Measurements from ENCODE around the gene HES4. TPM values are rescaled to one million over a fixed set of nuclear protein-coding genes. Genes with fewer than 3 reads are reported as not detected.

The HES4 gene
- total RNA-seq, 1 experiment from 2014 or later, result 233 TPM

GRCh38 chr1:1035291-1035943 lies 35.5 kb upstream of the HES4 start:
- no peak overlapping the region for H3K4me2 ChIP-seq (ENCODE audit: low read length)
- ATAC-seq (no peak), DNase-seq (no peak)
- H3K4me3 ChIP-seq (ENCODE audit: low read length), result no peak overlapping the region
- no peaks in the 10 kb centered on the region for H3F3A ChIP-seq (ENCODE audit: low read length, unreplicated experiment)
- no peak overlapping the region for H2AFZ ChIP-seq (ENCODE audit: low read length)
- H3K36me3 ChIP-seq (ENCODE audit: low read depth, low read length), result peaks cover 47% of the 10 kb centered on the region
- intact Hi-C loops (cut with micrococcal nuclease), result no loop called here
- ChIA-PET CTCF (no interaction called here), POLR2A (ENCODE audit: unreplicated experiment) (no interaction called here)
- TSS peak; percentile 25 for BruUV-seq (replicated peaks)
- TF ChIP-seq CTCF (conservative IDR thresholded peaks at IDR 0.05; ENCODE audit: low read depth, low read length) (0 out of 2 replicates have a peak, but pooled peaks have one; percentile 18), EZH2 (IDR thresholded peaks at IDR 0.05; ENCODE audit: low read length, unreplicated experiment) (no peak)
- H3K4me1 ChIP-seq (ENCODE audit: insufficient read depth, low read length), result peaks cover 9% of the 10 kb centered on the region
- peaks cover 63% of the 10 kb centered on the region for H4K20me1 ChIP-seq (ENCODE audit: low read length)
- no peaks in the 10 kb centered on the region for H3K9me3 ChIP-seq (ENCODE audit: low read length)
- H3K79me2 ChIP-seq (ENCODE audit: low read length), result peaks cover 66% of the 10 kb centered on the region
- no peaks in the 10 kb centered on the region for H3K9me2 ChIP-seq (replicated peaks; ENCODE audit: low read length)
- H3K27ac ChIP-seq (ENCODE audit: low read length), result no peak overlapping the region
- H3K9ac ChIP-seq (ENCODE audit: low read length), result no peak overlapping the region
- no peaks in the 10 kb centered on the region for H3K27me3 ChIP-seq (ENCODE audit: low read length)

- Histone ChIP-seq H3K4me3 (ENCODE audit: low read length) (no peak overlapping the region), H3K4me2 (ENCODE audit: low read length) (no peak overlapping the region), H3K36me3 (ENCODE audit: low read depth, low read length) (peaks cover 47% of the 10 kb centered on the region), H2AFZ (ENCODE audit: low read length) (no peak overlapping the region), H3F3A (ENCODE audit: low read length, unreplicated experiment) (no peaks in the 10 kb centered on the region), H3K79me2 (ENCODE audit: low read length) (peaks cover 72% of the 10 kb centered on the region), H3K27me3 (ENCODE audit: low read length) (no peaks in the 10 kb centered on the region), H3K27ac (ENCODE audit: low read length) (no peak overlapping the region), H3K9me3 (ENCODE audit: low read length) (no peaks in the 10 kb centered on the region), H3K4me1 (ENCODE audit: insufficient read depth, low read length) (no peaks in the 10 kb centered on the region), H4K20me1 (ENCODE audit: low read length) (peaks cover 58% of the 10 kb centered on the region), H3K9me2 (replicated peaks; ENCODE audit: low read length) (no peaks in the 10 kb centered on the region), H3K9ac (ENCODE audit: low read length) (no peak overlapping the region)
- BruUV-seq (replicated peaks), result no TSS peak
- intact Hi-C loops (cut with micrococcal nuclease), result no loop called here
- POLR2A ChIA-PET (ENCODE audit: unreplicated experiment), result no interaction called here
- TF ChIP-seq EZH2phosphoT487 (IDR thresholded peaks at IDR 0.05; ENCODE audit: borderline replicate concordance, low read length) (no peak), CTCF (conservative IDR thresholded peaks at IDR 0.05; ENCODE audit: low read depth, low read length) (no peak), EZH2 (IDR thresholded peaks at IDR 0.05; ENCODE audit: low read length, unreplicated experiment) (no peak)
- no peak for DNase-seq
- CTCF ChIA-PET, result no interaction called here
- no peak for ATAC-seq
Observed at GRCh38 chr1:1034439-1034781, 34.5 kb upstream of the HES4 start.

- H3K27me3 ChIP-seq (ENCODE audit: low read length), result no peaks in the 10 kb centered on the region
- TF ChIP-seq EZH2phosphoT487 (IDR thresholded peaks at IDR 0.05; ENCODE audit: borderline replicate concordance, low read length), result no peak
- TF ChIP-seq CTCF (conservative IDR thresholded peaks at IDR 0.05; ENCODE audit: low read depth, low read length), result no peak
- no peak for TF ChIP-seq EZH2 (IDR thresholded peaks at IDR 0.05; ENCODE audit: low read length, unreplicated experiment)
- no peaks in the 10 kb centered on the region for H3K4me1 ChIP-seq (ENCODE audit: insufficient read depth, low read length)
- POLR2A ChIA-PET (ENCODE audit: unreplicated experiment), result no interaction called here
- H3F3A ChIP-seq (ENCODE audit: low read length, unreplicated experiment), result no peaks in the 10 kb centered on the region
- DNase-seq (no peak), ATAC-seq (no peak)
- H3K36me3 ChIP-seq (ENCODE audit: low read depth, low read length), result peaks cover 50% of the 10 kb centered on the region
- no peaks in the 10 kb centered on the region for H3K9me2 ChIP-seq (replicated peaks; ENCODE audit: low read length)
- no peak overlapping the region for H3K4me2 ChIP-seq (ENCODE audit: low read length)
- no TSS peak for BruUV-seq (replicated peaks)
- peaks cover 78% of the 10 kb centered on the region for H3K79me2 ChIP-seq (ENCODE audit: low read length)
- no peak overlapping the region for H2AFZ ChIP-seq (ENCODE audit: low read length)
- H4K20me1 ChIP-seq (ENCODE audit: low read length), result peaks cover 58% of the 10 kb centered on the region
- intact Hi-C loops (cut with micrococcal nuclease), result no loop called here
- no peaks in the 10 kb centered on the region for H3K9me3 ChIP-seq (ENCODE audit: low read length)
- H3K4me3 ChIP-seq (ENCODE audit: low read length), result no peak overlapping the region
- CTCF ChIA-PET, result no interaction called here
- no peak overlapping the region for H3K9ac ChIP-seq (ENCODE audit: low read length)
- no peak overlapping the region for H3K27ac ChIP-seq (ENCODE audit: low read length)
Observed at GRCh38 chr1:1033731-1034438, 34.0 kb upstream of the HES4 start.
